ENCODE measurements around the gene SOX12.

The SOX12 gene

GRCh38 chr20:325045-325888 lies at the start of gene SOX12:
TSS of gene SOX12 (plus strand) at chr20:325552. CDS start at chr20:325925, 373 bp downstream.
- DNase-seq = peak; percentile 99

- no peak for DNase-seq
Measured at GRCh38 chr20:275791-276190, 49.6 kb upstream of the SOX12 start.

- no peak for DNase-seq
Measured at GRCh38 chr20:276620-277495, 48.5 kb upstream of the SOX12 start.

- no peak for DNase-seq
Measured at GRCh38 chr20:277496-277781, 47.9 kb upstream of the SOX12 start.

GRCh38 chr20:278181-278580 lies 47.2 kb upstream of the SOX12 start:
- DNase-seq = no peak

- DNase-seq = no peak
Measured at GRCh38 chr20:278607-279571, 46.5 kb upstream of the SOX12 start.

GRCh38 chr20:284172-284571 lies 41.2 kb upstream of the SOX12 start:
- DNase-seq = no peak

- DNase-seq = no peak
Measured at GRCh38 chr20:286508-286907, 38.8 kb upstream of the SOX12 start.

GRCh38 chr20:288956-289692 lies 36.2 kb upstream of the SOX12 start:
- DNase-seq = peak; percentile 26

- no peak for DNase-seq
Measured at GRCh38 chr20:289693-290083, 35.7 kb upstream of the SOX12 start.

GRCh38 chr20:290084-290831 lies 35.1 kb upstream of the SOX12 start, which contains the start of gene C20orf96:
TSS of gene C20orf96 (minus strand) at chr20:290750. CDS start at chr20:290610, 140 bp downstream.
- peak; percentile 95 for DNase-seq

GRCh38 chr20:294602-295001 lies 30.8 kb upstream of the SOX12 start:
- no peak for DNase-seq

- no peak for DNase-seq
Measured at GRCh38 chr20:295804-296203, 29.5 kb upstream of the SOX12 start.

- DNase-seq = peak; percentile 97
Measured at GRCh38 chr20:297098-297924, 28.0 kb upstream of the SOX12 start, which contains the start of gene ZCCHC3. TSS of gene ZCCHC3 (plus strand) at chr20:297570. CDS start at chr20:297587, 17 bp downstream.

- peak; percentile 65 for DNase-seq
Measured at GRCh38 chr20:297925-298775, 27.2 kb upstream of the SOX12 start.

GRCh38 chr20:298776-299391 lies 26.5 kb upstream of the SOX12 start:
- DNase-seq = no peak

- DNase-seq = no peak
Measured at GRCh38 chr20:300345-300990, 24.9 kb upstream of the SOX12 start.

Data from NCI-H69 (cell line).